DND-41 (cell line): ENCODE measurements around the gene SEC61A2.
"Not testable (repeated sequence)": the region's sequence is repeated elsewhere in the genome, so short reads cannot be mapped to it uniquely, and the experiment has no call there.

Experiments used
- ATAC-seq: fragments of 200-7000 bp; cut with Tn5 transposase; 3 replicates; pipeline ENCODE4 v1.9.1; 2021; ENCODE audit warnings: low read depth; ENCODE audit not compliant: insufficient read depth
- DNase-seq: peaks from one replicate; pipeline ENCODE4 v3.0.0-alpha.2; 2020
- H2AFZ ChIP-seq: 2 replicates; pipeline ENCODE4 v1.6.0; 2012; ENCODE audit warnings: low read depth, low read length
- H3K27ac ChIP-seq: 2 replicates; pipeline ENCODE4 v1.5.1; 2012; ENCODE audit warnings: low read length, inconsistent platforms
- H3K27me3 ChIP-seq: fragments of 200-600 bp; sonication (generic); 2 replicates; pipeline ENCODE4 v1.6.0; 2012; ENCODE audit warnings: low read length, mild to moderate bottlenecking, inconsistent platforms; ENCODE audit not compliant: insufficient read depth, poor library complexity
- H3K36me3 ChIP-seq: 2 replicates; pipeline ENCODE4 v1.5.1; 2012; ENCODE audit warnings: low read length, inconsistent platforms; ENCODE audit not compliant: insufficient read depth
- H3K4me1 ChIP-seq: 2 replicates; pipeline ENCODE4 v1.5.1; 2012; ENCODE audit warnings: mild to moderate bottlenecking, low read length; ENCODE audit not compliant: insufficient read depth
- H3K4me2 ChIP-seq: 2 replicates; pipeline ENCODE4 v1.6.0; 2012; ENCODE audit warnings: mild to moderate bottlenecking, moderate library complexity, low read length, inconsistent platforms; ENCODE audit not compliant: insufficient read depth
- H3K4me3 ChIP-seq, 2 experiments: fragments of 200-600 bp in 1 of 2; shearing (Covaris generic) in 1 of 2; 2 replicates each; pipeline ENCODE4 v1.5.1; 2012 to 2016; ENCODE audit warnings: inconsistent platforms in 2 of 2, low read length in 2 of 2, mild to moderate bottlenecking in 2 of 2, low read depth in 1 of 2, moderate library complexity in 1 of 2
- H3K79me2 ChIP-seq: 2 replicates; pipeline ENCODE4 v1.6.0; 2012; ENCODE audit warnings: low read length, inconsistent platforms; ENCODE audit not compliant: insufficient read depth
- H3K9ac ChIP-seq: 2 replicates; pipeline ENCODE4 v1.6.0; 2012; ENCODE audit warnings: low read depth, mild to moderate bottlenecking, inconsistent platforms, low read length, moderate library complexity
- H3K9me3 ChIP-seq: 2 replicates; pipeline ENCODE4 v1.5.1; 2012; ENCODE audit warnings: low read length, moderate library complexity, mild to moderate bottlenecking, inconsistent platforms; ENCODE audit not compliant: insufficient read depth, severe bottlenecking
- H4K20me1 ChIP-seq: 2 replicates; pipeline ENCODE4 v1.6.0; 2012; ENCODE audit warnings: low read length; ENCODE audit not compliant: insufficient read depth
- EZH2 ChIP-seq: IDR thresholded peaks from 3 replicates; pipeline ENCODE4 v1.6.1; 2012; ENCODE audit warnings: borderline replicate concordance, low read depth, mild to moderate bottlenecking, moderate library complexity, low read length, inconsistent platforms; ENCODE audit not compliant: severe bottlenecking
- TF ChIP-seq, protein P1 (sequence below): IDR thresholded peaks from 2 replicates; pipeline ENCODE4 v1.5.1; 2012; ENCODE audit warnings: borderline replicate concordance, low read length, moderate library complexity, mild to moderate bottlenecking; ENCODE audit not compliant: poor library complexity, severe bottlenecking; ENCODE audit errors: extremely low read depth

The SEC61A2 gene

DNA sequence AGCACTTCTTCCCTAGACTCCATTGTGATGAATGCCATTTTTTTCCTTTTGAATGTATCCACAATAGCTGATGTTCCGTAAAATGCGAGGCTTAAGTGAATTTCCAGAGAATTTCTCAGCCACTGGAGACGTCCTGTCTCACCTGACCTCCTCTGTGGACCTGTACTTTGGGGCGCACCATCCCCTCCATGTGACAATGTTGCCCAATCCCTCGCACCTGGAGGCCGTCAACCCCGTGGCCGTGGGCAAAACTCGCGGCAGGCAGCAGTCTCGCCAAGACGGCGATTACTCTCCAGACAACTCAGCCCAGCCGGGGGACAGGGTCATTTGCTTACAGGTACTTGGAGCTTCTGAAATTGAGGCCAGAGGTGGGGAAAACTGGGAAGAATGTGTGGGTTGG is 40.6 kb upstream of the SEC61A2 start:
- no peak for DNase-seq
- TF ChIP-seq EZH2: no peak
- TF ChIP-seq, protein P1, sequence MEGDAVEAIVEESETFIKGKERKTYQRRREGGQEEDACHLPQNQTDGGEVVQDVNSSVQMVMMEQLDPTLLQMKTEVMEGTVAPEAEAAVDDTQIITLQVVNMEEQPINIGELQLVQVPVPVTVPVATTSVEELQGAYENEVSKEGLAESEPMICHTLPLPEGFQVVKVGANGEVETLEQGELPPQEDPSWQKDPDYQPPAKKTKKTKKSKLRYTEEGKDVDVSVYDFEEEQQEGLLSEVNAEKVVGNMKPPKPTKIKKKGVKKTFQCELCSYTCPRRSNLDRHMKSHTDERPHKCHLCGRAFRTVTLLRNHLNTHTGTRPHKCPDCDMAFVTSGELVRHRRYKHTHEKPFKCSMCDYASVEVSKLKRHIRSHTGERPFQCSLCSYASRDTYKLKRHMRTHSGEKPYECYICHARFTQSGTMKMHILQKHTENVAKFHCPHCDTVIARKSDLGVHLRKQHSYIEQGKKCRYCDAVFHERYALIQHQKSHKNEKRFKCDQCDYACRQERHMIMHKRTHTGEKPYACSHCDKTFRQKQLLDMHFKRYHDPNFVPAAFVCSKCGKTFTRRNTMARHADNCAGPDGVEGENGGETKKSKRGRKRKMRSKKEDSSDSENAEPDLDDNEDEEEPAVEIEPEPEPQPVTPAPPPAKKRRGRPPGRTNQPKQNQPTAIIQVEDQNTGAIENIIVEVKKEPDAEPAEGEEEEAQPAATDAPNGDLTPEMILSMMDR: no peak
- Histone ChIP-seq H3K27ac (no peak overlapping the region), H3K79me2 (no peaks in the 10 kb centered on the region), H3K36me3 (peaks cover 68% of the 10 kb centered on the region), H4K20me1 (no peaks in the 10 kb centered on the region), H3K27me3 (no peaks in the 10 kb centered on the region), H2AFZ (no peak overlapping the region), H3K4me3 (no peak overlapping the region), H3K4me1 (no peaks in the 10 kb centered on the region), H3K4me2 (no peak overlapping the region), H3K9ac (no peak overlapping the region), H3K9me3 (no peaks in the 10 kb centered on the region)
- ATAC-seq: no peak

DNA sequence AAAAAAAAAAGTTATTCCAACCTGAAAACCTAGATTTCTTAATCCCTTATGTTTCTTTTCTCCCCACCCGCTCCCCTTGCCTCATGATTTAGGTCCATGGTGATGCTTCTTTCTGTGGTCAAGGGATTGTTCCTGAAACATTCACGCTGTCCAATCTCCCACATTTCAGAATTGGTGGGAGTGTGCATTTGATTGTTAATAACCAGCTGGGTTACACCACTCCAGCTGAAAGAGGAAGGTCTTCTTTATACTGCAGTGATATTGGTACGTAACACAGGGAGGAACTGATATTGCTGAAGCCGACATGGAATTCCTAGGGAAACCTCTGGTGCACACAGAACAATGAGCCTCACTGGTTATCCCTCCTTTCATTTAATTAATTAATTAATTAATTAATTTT is 38.1 kb upstream of the SEC61A2 start:
- DNase-seq: no peak
- Histone ChIP-seq H3K9me3 (no peaks in the 10 kb centered on the region), H3K27me3 (no peaks in the 10 kb centered on the region), H3K9ac (no peak overlapping the region), H3K27ac (no peak overlapping the region), H2AFZ (no peak overlapping the region), H3K4me3 (no peak overlapping the region), H3K79me2 (no peaks in the 10 kb centered on the region), H3K36me3 (peaks cover 73% of the 10 kb centered on the region), H3K4me2 (no peak overlapping the region), H3K4me1 (no peaks in the 10 kb centered on the region), H4K20me1 (no peaks in the 10 kb centered on the region)
- no peak for ATAC-seq
- TF ChIP-seq, protein P1: no peak
- no peak for TF ChIP-seq EZH2

DNA sequence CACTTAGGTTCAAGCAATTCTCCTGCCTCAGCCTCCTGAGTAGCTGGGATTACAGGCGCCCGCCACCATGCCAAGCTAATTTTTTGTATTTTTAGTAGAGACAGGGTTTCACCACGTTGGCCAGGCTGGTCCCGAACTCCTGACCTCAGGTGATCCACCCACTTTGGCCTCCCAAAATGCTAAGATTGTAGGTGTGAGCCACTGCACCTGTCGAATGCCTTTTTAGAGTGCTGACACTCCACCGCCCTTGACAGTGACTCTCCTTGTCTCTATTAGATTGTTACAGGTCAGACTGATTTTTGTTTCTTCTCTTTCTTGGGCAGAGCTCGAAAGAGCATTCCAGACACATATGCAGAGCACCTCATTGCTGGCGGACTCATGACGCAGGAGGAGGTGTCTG is 32.1 kb upstream of the SEC61A2 start:
- H3K27ac ChIP-seq, H2AFZ ChIP-seq, H3K4me2 ChIP-seq, ATAC-seq, DNase-seq, H4K20me1 ChIP-seq, H3K4me1 ChIP-seq, H3K79me2 ChIP-seq, H3K4me3 ChIP-seq, H3K27me3 ChIP-seq, H3K9me3 ChIP-seq, H3K9ac ChIP-seq: not testable (repeated sequence)
- peaks cover 62% of the 10 kb centered on the region for H3K36me3 ChIP-seq

DNA sequence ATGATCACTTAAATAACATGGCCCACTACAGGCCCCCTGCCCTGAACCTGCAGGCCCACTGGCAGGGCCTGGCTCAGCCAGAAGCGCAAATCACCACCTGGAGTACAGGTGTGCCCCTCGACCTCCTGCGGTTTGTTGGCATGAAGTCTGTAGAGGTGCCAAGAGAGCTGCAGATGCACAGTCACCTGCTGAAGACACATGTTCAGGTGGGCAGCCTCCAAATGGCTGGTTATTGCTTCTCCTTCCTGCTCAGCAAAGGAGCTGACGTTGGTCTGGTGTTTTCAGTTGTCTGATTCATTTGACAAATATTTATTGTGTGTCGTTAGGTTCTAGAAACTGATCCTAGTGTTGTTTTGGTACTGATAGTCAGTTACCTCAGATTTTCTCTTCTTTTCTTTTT is 31.7 kb upstream of the SEC61A2 start:
- TF ChIP-seq, protein P1: no peak
- no peak for TF ChIP-seq EZH2
- Histone ChIP-seq H3K79me2 (no peaks in the 10 kb centered on the region), H3K27ac (no peak overlapping the region), H4K20me1 (no peaks in the 10 kb centered on the region), H3K9me3 (no peaks in the 10 kb centered on the region), H2AFZ (no peak overlapping the region), H3K4me3 (no peak overlapping the region), H3K27me3 (no peaks in the 10 kb centered on the region), H3K4me1 (no peaks in the 10 kb centered on the region), H3K9ac (no peak overlapping the region), H3K4me2 (no peak overlapping the region), H3K36me3 (peaks cover 59% of the 10 kb centered on the region)
- ATAC-seq: no peak
- no peak for DNase-seq
